SK-N-MC (cell line): ENCODE results near the gene DOCK9.

Source experiments
- EZH2 ChIP-seq: fragments of 200-600 bp; sonication (generic); IDR thresholded peaks from one replicate; pipeline ENCODE4 v1.6.1; 2017; ENCODE audit warnings: antibody characterized with exemption
- POLR2AphosphoS5 ChIP-seq: IDR thresholded peaks from 2 replicates; pipeline ENCODE4 v1.6.1; 2012; ENCODE audit warnings: mild to moderate bottlenecking, low read depth, low read length, borderline replicate concordance

- no peak for TF ChIP-seq POLR2AphosphoS5
- TF ChIP-seq EZH2: no peak
These were observed 88.3 kb downstream of the DOCK9 start for GRCh38 chr13:98889419-98890085.
